Measurements from ENCODE around the gene LINGO3.
A peak's percentile ranks its signal among the peaks of the same experiment; 100 is the strongest.

LINGO3 gene, protein sequence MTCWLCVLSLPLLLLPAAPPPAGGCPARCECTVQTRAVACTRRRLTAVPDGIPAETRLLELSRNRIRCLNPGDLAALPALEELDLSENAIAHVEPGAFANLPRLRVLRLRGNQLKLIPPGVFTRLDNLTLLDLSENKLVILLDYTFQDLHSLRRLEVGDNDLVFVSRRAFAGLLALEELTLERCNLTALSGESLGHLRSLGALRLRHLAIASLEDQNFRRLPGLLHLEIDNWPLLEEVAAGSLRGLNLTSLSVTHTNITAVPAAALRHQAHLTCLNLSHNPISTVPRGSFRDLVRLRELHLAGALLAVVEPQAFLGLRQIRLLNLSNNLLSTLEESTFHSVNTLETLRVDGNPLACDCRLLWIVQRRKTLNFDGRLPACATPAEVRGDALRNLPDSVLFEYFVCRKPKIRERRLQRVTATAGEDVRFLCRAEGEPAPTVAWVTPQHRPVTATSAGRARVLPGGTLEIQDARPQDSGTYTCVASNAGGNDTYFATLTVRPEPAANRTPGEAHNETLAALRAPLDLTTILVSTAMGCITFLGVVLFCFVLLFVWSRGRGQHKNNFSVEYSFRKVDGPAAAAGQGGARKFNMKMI

DNA sequence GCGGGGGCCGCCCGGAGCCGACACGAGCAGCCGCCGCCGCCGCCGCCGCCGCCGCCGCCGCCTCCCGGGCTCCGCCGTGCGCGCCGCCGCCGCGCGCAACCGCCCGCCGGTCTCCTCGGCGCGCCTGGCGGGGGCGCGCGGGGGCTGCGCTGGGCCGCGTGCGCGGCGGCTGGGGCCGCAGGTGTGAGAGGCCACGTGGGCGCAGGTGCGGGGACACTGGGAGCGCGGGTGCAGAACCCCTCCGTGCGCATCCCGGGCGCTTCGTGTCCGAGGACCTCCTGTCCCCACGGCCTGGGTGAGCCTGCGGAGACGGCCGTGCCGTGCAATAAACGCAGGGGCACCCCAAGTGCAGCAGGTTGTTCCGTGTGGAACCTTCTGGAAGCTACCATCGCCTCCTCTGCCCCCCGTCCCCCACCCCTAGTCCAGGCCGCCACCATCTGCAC lies at the start of gene LINGO3:
LINGO3 (minus strand) TSS at position 41 of the 443 bp plus-strand sequence. CDS start 16,378 bp downstream, outside the sequence.
- H3K4me3 ChIP-seq (ENCODE audit: low read length): peak within 1 kb of the TSS; percentile 30; the same call in 1 of the 2 replicates
- DNase-seq (ENCODE audit: low read depth): no peak
- TF ChIP-seq, protein P1, sequence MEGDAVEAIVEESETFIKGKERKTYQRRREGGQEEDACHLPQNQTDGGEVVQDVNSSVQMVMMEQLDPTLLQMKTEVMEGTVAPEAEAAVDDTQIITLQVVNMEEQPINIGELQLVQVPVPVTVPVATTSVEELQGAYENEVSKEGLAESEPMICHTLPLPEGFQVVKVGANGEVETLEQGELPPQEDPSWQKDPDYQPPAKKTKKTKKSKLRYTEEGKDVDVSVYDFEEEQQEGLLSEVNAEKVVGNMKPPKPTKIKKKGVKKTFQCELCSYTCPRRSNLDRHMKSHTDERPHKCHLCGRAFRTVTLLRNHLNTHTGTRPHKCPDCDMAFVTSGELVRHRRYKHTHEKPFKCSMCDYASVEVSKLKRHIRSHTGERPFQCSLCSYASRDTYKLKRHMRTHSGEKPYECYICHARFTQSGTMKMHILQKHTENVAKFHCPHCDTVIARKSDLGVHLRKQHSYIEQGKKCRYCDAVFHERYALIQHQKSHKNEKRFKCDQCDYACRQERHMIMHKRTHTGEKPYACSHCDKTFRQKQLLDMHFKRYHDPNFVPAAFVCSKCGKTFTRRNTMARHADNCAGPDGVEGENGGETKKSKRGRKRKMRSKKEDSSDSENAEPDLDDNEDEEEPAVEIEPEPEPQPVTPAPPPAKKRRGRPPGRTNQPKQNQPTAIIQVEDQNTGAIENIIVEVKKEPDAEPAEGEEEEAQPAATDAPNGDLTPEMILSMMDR (conservative IDR thresholded peaks at IDR 0.05; ENCODE audit: low read length): no peak

DNA sequence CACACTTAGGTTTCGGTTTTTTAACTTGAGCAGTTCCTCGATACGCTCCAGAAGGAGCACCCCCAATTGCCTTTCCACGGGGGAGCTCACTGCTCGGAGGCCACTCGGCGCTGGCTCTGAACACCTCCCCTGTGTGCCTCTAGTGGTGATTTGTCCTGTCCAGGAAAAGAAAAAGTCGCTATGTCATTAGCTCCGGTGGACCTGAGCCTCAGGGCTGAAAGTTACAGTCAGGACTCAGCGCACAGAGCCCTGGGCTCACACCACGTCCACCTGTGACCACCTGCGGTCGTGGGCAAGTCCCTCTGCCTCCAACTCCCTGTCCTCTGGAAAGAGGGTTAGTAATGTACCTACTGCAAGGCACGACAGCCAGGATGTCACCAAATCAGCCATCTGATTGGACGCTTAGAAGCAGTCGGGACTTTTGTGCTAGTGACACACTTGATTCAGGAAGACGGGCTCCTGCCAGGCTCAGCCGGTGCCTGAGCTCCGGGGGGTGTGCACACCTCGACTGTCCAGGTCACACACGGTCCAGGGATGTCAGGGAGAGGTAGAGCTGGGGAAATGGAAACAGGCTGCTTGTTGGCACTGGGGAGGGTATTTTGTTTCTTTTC lies 48.2 kb upstream of the LINGO3 start:
- TF ChIP-seq, protein P1 (conservative IDR thresholded peaks at IDR 0.05; ENCODE audit: low read length): no peak
- DNase-seq (ENCODE audit: low read depth): no peak
- H3K4me3 ChIP-seq (ENCODE audit: low read length): no peak overlapping the region

DNA sequence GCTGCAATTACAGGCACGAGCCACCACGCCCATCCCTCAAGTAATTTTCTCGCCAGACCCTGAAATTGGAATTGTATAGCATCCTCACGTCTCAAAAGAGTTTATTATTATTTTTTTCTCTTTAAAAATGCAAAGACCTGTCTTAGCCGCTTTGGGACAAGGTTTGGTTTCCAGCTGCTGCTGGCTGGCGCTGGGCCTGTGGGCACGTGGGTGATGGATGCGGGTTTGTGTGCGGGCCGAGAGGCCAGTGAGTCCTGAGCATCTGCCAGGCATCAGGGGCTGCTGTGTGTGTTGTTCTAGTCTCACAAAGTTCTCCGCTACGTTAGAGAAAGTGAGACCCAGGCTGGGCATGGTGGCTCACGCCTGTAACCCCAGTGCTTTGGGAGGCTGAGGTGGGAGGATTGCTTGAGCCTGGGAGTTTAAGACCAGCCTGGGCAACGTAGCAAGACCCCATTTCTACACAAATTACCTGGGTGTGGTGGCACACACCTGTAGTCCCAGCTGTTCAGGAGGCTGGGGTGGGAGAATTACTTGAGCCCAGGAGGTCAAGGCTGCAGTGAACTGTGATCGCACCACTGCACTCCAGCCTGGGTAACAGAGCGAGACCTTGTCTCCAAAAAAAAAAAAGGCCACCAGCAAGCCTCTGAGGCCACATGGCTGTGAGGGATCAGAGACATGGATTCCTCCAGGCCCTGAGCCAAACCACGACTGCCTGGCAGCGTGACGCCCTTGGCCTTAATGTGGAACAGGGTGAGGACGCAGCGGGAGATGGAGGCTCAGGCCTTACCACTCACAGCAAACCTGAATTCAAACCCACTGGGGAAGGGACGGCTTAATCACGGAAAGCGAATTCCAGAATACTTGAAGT lies 47.4 kb upstream of the LINGO3 start:
- H3K4me3 ChIP-seq (ENCODE audit: low read length): no peak overlapping the region
- TF ChIP-seq, protein P1 (conservative IDR thresholded peaks at IDR 0.05; ENCODE audit: low read length): no peak
- DNase-seq (ENCODE audit: low read depth): peak; percentile 79

DNA sequence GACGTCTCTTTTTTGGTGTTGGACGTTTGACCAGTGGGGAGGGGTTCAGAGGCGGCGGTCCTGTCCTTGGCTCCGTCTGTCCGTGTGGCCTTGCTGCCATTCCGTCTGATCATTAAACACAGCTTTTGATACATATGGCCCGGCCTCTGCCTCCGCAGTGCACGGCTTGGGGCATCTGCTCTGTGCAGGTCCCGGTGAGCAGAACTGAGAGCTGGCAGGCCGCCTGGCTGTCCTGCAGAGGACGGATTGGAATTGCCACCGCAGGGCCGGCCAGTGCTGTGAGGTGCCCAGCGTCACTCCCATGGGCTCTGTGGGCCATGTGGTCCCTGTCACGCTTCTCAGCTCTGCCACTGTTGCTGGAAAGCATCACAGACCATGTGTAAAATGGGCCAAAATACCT lies 46.7 kb upstream of the LINGO3 start:
- H3K4me3 ChIP-seq (ENCODE audit: low read length): no peak overlapping the region
- TF ChIP-seq, protein P1 (conservative IDR thresholded peaks at IDR 0.05; ENCODE audit: low read length): no peak
- no peak for DNase-seq (ENCODE audit: low read depth)

DNA sequence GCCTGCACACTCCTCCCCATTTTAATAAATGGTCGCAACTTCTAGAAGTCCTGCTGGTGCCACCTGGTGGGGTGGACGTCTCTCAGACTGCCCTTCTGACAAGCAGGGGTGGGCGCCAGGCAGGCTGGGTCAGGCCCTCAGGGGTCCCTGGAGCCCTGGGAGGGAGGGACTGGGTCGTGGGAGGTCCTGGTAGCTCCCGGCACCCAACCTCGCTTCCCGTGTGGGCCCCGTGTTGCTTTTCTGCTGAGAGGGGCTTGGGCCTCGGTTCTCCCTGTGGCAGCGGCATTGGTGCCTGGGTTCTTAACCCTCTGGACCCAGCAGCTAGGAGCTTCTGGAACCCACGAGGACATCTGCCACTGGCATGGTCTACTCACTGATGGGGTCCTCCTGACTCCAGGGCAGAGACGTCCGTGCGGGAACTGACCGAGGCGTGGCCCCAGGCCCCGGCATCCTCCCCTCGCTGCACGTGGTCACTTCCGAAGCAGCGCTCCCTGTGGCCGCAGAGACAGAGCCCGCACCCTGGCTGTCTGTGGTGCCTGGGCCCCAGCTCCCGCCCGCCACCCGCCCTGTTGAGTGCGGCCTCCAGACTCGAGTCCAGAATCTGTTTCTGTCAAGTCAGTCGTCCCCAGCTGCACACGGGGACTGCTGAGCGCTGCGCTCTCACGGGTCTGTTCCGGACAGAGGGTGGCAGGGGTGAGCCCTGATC lies 46.1 kb upstream of the LINGO3 start:
- TF ChIP-seq, protein P1 (conservative IDR thresholded peaks at IDR 0.05; ENCODE audit: low read length): no peak
- DNase-seq (ENCODE audit: low read depth): no peak
- no peak overlapping the region for H3K4me3 ChIP-seq (ENCODE audit: low read length)

DNA sequence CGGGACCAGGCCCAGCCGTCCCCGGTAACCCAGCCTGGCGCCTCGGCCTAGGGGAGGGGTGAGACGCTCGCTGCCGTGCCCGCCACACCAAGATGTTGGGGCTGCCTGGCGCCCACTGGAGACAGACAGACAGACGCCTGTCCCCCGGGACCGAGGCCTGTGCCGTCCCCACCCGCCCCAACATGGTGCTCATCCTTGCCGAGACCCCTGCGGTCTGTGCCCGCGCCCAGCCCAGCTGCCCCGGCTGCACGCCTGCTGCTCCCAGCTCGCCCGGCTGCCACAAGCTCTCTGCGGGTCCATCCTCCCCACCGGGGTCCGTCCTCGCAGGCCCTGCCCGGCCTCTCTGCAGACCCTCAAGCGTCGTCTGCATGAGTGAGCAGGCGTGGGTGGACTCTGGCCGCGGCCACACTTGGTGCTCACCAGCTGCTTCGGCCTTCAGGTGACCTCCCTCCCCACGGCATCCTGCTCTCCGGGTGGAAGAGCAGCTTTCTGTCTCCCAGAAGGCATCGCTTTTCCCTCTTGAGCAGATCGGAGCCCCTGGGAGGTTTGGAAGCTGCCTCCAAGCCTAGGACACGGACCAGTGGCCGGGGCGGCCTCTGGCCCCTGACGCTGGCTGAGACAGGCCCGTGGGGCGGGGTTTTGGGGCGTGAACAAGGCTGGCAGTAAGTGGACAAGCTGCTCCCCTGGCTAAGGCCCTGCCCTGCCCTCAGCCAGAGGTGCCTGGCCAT lies 45.4 kb upstream of the LINGO3 start:
- TF ChIP-seq, protein P1 (conservative IDR thresholded peaks at IDR 0.05; ENCODE audit: low read length): no peak
- no peak for DNase-seq (ENCODE audit: low read depth)
- H3K4me3 ChIP-seq (ENCODE audit: low read length): no peak overlapping the region

Measured in AG10803 (cell line).